Esophagus squamous epithelium (tissue), 4 donors: ENCODE measurements around the gene CMTR2.
"Not testable (repeated sequence)": the region's sequence is repeated elsewhere in the genome, so short reads cannot be mapped to it uniquely, and the experiment has no call there.

Experiments
- POLR2A ChIP-seq, 4 donors: fragments of 450-650 bp; IDR thresholded peaks; one replicate each; pipeline ENCODE4 v1.6.1; 2017; ENCODE audit warnings: antibody characterized with exemption in 4 of 4, mild to moderate bottlenecking in 4 of 4, moderate library complexity in 3 of 4
- TF ChIP-seq, protein P1 (sequence below), 6 experiments: fragments of 450-650 bp in 4 of 6; fragments of 200-600 bp in 2 of 6; sonication (generic) in 2 of 6; IDR thresholded peaks; one replicate each; pipeline ENCODE4 v1.5.1; 2016 to 2019; ENCODE audit warnings: antibody characterized with exemption in 6 of 6, mild to moderate bottlenecking in 4 of 6, moderate library complexity in 4 of 6

- TF ChIP-seq, protein P1, sequence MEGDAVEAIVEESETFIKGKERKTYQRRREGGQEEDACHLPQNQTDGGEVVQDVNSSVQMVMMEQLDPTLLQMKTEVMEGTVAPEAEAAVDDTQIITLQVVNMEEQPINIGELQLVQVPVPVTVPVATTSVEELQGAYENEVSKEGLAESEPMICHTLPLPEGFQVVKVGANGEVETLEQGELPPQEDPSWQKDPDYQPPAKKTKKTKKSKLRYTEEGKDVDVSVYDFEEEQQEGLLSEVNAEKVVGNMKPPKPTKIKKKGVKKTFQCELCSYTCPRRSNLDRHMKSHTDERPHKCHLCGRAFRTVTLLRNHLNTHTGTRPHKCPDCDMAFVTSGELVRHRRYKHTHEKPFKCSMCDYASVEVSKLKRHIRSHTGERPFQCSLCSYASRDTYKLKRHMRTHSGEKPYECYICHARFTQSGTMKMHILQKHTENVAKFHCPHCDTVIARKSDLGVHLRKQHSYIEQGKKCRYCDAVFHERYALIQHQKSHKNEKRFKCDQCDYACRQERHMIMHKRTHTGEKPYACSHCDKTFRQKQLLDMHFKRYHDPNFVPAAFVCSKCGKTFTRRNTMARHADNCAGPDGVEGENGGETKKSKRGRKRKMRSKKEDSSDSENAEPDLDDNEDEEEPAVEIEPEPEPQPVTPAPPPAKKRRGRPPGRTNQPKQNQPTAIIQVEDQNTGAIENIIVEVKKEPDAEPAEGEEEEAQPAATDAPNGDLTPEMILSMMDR (IDR thresholded peaks at IDR 0.05), result not testable (repeated sequence)
- TF ChIP-seq POLR2A (IDR thresholded peaks at IDR 0.05), result not testable (repeated sequence)
These were observed 24.4 kb upstream of the CMTR2 start for GRCh38 chr16:71313591-71313990.
